Muscle of arm (tissue), 14 donors: Measurements from ENCODE around the gene RABGGTA. TPM values are rescaled to one million over a fixed set of nuclear protein-coding genes. Genes with fewer than 3 reads are reported as not detected.

Source experiments
- DNase-seq: peaks from one replicate; pipeline ENCODE4 v3.0.0-alpha.2; 2013
- long read RNA-seq, 11 donors: transcript quantifications; one replicate each; lab custom pipeline, GENCODE V29; 2026
- polyA plus RNA-seq, 12 donors: library from polyadenylated mRNA; unstranded; fragments of 120-200 nt; gene quantifications; one replicate each; pipeline ENCODE4 v1.2.1, GENCODE V29; 2013; ENCODE audit not compliant: insufficient read length in 12 of 12

RABGGTA gene, protein sequence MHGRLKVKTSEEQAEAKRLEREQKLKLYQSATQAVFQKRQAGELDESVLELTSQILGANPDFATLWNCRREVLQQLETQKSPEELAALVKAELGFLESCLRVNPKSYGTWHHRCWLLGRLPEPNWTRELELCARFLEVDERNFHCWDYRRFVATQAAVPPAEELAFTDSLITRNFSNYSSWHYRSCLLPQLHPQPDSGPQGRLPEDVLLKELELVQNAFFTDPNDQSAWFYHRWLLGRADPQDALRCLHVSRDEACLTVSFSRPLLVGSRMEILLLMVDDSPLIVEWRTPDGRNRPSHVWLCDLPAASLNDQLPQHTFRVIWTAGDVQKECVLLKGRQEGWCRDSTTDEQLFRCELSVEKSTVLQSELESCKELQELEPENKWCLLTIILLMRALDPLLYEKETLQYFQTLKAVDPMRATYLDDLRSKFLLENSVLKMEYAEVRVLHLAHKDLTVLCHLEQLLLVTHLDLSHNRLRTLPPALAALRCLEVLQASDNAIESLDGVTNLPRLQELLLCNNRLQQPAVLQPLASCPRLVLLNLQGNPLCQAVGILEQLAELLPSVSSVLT
- polyA plus RNA-seq: 10 to 100 TPM in 9 of 12 donors, 1 to 10 TPM in 1, not detected in 2; 9.9 to 25.5 (median 13.5) TPM
- long read RNA-seq, donor 1, partial matches to known transcripts: 0 of 4 reads
- long read RNA-seq, donor 1, other reads (novel, unspliced or antisense): 0 of 4 reads
- long read RNA-seq, donor 2, partial matches to known transcripts: 0 of 3 reads
- long read RNA-seq, donor 2, other reads (novel, unspliced or antisense): 0 of 3 reads
- long read RNA-seq, donor 3, partial matches to known transcripts: 0 of 1 reads
- long read RNA-seq, donor 3, other reads (novel, unspliced or antisense): 0 of 1 reads
- long read RNA-seq, donor 4: 0 reads
- long read RNA-seq, donor 5, partial matches to known transcripts: 0 of 5 reads
- long read RNA-seq, donor 5, other reads (novel, unspliced or antisense): 0 of 5 reads
- long read RNA-seq, donor 6, partial matches to known transcripts: 0 of 3 reads
- long read RNA-seq, donor 6, other reads (novel, unspliced or antisense): 0 of 3 reads
- long read RNA-seq, donor 7, partial matches to known transcripts: 0 of 2 reads
- long read RNA-seq, donor 7, other reads (novel, unspliced or antisense): 0 of 2 reads
- long read RNA-seq, donor 8, partial matches to known transcripts: 0 of 3 reads
- long read RNA-seq, donor 8, other reads (novel, unspliced or antisense): 0 of 3 reads
- long read RNA-seq, donor 9, partial matches to known transcripts: 0 of 1 reads
- long read RNA-seq, donor 9, other reads (novel, unspliced or antisense): 0 of 1 reads
- long read RNA-seq, donor 10, partial matches to known transcripts: 0 of 6 reads
- long read RNA-seq, donor 10, other reads (novel, unspliced or antisense): 0 of 6 reads
- long read RNA-seq, donor 11, partial matches to known transcripts: 0 of 6 reads
- long read RNA-seq, donor 11, other reads (novel, unspliced or antisense): 0 of 6 reads

DNA sequence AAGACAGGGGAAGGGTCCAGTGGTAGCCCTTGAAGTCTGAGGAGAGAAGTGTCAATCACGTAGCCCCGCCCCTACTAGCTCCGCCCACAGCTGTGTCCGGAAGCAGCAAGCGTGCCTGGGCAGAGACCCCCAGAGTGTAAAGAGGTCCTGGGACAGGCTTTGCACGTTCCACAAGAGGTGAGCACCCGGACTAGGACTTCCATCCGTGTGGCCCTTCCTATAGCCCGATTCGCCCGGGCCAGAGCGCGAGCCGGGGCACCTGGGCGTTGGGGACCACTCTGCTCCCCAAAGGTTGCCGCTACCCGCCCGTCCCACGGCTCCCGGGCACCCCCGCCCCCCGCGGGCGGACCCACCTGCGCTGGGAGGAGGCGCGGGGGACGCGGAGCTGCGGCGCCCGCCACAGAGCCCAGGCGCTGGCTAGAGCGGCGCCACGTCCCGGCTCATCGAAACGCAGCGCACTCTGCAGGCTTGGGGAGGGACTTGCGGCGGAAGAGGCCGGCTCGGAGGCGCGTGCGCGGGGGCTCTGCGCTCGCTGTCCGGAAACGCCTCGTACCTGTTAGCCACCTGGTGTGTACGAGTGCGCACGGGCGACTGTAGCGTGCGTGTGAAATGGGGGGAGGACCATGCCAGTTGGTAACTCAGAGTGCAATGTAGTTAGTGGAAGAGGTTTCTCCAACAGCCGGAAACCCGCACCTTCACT lies at the start of gene RABGGTA:
RABGGTA (minus strand) TSS at position 464 of the 700 bp plus-strand sequence. CDS start 482 bp downstream, outside the sequence.
- peak; percentile 89 for DNase-seq

DNA sequence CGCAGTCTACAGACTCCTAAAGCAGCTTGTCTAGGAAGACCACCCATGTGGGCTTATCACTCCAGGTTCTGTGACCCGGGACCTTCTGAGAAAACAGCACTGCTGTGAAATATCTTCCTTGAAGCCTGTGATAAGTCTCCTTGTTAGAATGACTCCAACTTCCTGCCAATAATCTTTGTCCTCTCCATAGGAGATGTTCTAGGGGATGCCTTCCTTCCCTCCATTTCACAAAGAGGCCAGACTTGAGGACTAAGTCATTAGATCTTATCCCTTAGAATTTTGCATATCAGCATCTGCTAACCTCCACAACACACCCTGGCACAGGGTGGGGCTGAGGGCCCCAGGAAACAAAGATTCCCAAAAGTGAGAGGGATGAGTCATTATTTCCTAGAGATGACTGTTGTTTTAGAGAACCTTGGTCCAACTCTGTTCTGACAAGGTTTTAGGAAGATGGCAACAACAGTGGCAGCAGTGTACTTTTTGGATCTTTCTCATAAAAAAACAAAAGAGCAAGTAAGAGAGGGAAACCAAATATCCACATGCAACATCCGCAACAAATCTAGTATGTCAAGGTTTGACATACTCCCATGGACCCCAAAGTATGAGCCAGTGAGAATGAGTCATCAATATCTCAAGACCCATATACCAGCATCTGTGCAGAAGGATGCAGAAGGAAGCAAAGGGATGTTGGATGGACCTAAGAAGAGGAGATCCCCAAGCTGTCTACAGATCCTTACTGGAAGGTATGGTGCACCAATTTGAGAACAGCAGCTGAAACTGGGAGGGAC lies 45.9 kb upstream of the RABGGTA start:
- no peak for DNase-seq

DNA sequence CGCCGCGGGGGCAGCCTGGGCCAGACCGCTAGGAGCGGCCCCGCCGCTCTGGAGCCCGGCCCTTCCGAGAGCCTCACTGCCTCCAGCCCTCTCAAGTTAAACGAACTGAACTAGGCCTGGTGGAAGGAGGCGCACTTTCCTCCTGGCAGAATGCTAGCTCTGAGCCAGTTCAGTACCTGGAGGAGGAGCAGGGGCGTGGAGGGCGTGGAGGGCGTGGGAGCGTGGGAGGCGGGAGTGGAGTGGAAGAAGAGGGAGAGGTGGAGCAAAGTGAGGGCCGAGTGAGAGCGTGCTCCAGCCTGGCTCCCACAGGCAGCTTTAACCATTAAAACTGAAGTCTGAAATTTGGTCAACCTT lies 45.2 kb upstream of the RABGGTA start:
- no peak for DNase-seq

DNA sequence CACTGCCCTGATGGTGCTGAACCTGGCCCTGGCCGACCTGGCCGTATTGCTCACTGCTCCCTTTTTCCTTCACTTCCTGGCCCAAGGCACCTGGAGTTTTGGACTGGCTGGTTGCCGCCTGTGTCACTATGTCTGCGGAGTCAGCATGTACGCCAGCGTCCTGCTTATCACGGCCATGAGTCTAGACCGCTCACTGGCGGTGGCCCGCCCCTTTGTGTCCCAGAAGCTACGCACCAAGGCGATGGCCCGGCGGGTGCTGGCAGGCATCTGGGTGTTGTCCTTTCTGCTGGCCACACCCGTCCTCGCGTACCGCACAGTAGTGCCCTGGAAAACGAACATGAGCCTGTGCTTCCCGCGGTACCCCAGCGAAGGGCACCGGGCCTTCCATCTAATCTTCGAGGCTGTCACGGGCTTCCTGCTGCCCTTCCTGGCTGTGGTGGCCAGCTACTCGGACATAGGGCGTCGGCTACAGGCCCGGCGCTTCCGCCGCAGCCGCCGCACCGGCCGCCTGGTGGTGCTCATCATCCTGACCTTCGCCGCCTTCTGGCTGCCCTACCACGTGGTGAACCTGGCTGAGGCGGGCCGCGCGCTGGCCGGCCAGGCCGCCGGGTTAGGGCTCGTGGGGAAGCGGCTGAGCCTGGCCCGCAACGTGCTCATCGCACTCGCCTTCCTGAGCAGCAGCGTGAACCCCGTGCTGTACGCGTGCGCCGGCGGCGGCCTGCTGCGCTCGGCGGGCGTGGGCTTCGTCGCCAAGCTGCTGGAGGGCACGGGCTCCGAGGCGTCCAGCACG lies 44.6 kb upstream of the RABGGTA start:
- no peak for DNase-seq

DNA sequence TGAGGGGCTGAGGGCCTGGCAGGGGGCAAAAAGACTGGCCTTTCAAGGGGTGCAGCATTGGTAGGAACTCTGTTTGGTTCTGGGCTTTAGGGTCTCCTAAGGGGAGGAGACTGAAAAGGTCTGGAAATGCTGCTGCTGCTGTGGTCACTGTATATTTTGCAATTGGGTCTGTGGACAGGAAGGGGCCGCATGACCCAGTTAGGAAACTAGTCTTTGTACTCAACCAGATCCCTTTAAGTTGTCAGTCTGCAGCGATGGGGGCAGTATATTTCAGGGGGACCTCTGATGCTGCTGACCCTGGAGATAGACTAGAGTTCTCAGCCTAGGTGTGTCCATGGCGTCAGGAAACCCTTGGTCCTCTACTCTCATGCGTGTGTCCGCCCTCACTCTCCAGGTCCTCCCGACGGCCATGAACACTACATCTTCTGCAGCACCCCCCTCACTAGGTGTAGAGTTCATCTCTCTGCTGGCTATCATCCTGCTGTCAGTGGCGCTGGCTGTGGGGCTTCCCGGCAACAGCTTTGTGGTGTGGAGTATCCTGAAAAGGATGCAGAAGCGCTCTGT lies 43.9 kb upstream of the RABGGTA start:
- no peak for DNase-seq

DNA sequence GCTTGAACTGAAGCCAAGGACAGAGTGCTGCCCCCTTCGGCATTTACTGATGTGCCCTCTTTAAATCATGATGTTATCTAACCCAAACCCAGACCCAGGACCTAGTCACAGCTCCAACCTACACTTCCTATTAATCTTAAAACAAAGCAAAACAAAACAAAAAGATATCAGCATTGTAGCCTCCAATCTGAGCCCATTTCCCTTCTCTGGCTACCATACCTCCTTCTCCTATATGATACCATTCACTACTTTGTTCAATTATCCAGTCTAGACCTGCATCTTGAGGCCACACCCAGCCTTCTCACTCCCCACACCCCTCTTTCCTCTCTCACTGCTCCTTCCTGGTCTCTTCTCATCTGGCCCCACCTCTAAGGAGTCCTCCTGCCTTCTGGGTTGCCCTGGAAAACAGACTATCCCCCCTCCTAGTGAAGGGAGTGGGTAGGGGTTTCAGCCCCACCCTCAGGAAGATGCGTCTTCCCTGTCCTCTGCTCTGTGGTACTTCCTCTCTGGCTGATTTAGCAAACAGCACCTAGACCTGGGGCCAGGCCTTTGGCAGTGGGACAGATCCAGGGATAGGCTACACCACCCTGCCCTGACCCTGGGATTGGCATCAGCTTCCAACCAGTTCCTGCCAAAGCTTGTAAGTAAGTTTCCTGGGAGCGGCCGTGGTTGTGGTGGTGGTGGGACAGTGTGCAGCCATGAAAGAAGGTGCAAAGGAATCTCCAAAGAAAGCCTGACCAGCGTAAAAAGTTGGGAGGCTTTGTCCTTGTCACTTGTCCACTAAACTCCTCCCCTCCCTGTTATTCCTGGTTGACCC lies 43.2 kb upstream of the RABGGTA start:
- DNase-seq: no peak

DNA sequence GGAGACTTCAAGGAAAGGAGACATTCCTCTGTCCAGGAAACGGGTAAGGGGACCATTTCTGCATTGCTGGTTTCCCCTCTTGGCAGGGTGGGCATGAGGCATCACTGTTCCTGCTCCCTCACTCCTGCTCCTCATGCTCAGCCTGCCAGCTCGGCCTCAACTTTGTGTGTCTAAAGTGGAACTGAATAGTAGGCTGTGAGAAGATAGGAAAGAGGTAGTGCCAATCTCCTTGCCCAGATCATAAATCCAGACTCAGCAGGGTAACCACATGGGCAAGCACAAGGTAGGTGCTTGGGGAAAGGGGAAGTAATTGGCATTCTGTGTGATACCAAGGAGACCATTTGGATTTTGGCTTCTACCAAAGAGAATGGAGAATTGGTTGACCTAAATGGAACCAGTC lies 42.5 kb upstream of the RABGGTA start:
- no peak for DNase-seq

DNA sequence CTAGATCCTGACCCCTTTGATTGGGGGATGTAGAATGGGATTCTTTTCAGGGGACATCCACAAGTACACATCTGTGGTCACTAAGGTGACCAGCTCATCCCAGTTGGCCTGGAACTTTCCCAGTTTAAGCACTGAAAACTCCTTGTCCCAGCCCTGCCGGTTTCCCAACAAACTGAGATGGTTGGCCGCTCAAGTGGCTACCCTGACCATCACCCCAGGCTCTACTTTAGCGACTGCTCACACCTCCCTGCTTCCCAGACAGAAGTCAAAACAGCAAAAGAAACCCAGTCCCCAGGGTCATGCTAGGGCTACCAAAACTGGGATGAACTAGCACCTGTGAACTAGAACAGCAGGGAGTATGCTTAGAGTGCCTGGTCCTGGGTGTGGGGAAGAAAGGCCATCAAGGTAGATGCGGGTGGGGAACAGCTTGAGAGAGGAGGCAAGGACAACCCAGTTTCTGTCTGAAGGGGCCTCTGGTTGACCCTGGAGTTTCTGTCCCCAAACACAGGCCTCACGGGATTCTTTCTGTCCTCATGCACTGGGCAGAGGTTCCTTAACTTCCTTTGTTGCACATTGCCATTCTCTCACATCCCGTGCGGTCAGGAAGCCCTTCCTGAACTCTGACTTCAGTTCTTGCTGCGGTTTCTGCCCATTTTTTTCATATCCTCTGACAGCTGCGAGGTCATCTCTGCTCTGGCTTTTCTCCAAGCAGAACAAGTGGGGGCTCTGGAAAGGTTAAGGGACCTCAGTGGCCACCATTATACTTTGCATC lies 41.5 kb upstream of the RABGGTA start:
- no peak for DNase-seq

DNA sequence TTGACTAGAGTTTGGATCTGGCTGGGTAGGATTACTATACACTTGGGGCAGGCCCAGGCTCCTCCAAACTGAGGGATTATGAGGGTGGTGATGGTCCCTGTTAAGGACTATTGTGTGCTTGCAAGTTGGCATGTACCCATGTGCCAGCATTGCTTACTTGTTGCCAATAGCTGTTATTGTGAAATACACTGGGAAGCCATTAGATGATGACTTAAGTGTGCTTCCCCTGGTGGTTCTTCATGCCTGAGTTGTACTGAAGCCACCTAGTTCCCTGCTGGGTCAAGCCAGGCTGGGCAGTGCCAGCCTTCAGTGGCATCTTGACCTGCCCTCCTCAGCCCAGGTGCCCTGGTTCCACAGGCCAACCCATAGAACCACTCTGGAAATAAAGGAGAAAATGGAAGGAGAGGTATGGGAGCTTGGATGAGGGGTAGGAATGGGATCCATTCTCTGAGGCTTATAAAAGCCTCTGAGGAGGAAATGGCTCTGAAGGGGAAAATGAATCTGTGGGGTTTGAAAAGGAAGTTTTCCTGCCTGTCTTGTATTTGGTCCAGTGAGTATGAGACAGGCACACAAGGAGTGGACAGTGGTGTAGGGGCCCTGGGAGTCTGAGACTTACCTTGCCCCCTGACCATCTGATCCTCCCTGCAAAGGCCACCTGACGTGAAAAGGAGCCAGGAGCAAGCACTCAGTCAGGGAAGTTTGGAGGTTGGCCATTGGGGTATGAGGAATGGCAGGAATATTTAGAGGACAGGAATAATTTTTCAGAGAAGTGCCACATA lies 40.6 kb upstream of the RABGGTA start:
- DNase-seq: no peak

DNA sequence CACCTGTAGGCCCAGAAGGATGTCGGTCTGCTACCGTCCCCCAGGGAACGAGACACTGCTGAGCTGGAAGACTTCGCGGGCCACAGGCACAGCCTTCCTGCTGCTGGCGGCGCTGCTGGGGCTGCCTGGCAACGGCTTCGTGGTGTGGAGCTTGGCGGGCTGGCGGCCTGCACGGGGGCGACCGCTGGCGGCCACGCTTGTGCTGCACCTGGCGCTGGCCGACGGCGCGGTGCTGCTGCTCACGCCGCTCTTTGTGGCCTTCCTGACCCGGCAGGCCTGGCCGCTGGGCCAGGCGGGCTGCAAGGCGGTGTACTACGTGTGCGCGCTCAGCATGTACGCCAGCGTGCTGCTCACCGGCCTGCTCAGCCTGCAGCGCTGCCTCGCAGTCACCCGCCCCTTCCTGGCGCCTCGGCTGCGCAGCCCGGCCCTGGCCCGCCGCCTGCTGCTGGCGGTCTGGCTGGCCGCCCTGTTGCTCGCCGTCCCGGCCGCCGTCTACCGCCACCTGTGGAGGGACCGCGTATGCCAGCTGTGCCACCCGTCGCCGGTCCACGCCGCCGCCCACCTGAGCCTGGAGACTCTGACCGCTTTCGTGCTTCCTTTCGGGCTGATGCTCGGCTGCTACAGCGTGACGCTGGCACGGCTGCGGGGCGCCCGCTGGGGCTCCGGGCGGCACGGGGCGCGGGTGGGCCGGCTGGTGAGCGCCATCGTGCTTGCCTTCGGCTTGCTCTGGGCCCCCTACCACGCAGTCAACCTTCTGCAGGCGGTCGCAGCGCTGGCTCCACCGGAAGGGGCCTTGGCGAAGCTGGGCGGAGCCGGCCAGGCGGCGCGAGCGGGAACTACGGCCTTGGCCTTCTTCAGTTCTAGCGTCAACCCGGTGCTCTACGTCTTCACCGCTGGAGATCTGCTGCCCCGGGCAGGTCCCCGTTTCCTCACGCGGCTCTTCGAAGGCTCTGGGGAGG lies 39.5 kb upstream of the RABGGTA start, which contains the start of gene LTB4R:
LTB4R (plus strand) TSS at position 857 of the 959 bp plus-strand sequence. CDS start 4,150 bp downstream, outside the sequence.
- DNase-seq: peak; percentile 54

DNA sequence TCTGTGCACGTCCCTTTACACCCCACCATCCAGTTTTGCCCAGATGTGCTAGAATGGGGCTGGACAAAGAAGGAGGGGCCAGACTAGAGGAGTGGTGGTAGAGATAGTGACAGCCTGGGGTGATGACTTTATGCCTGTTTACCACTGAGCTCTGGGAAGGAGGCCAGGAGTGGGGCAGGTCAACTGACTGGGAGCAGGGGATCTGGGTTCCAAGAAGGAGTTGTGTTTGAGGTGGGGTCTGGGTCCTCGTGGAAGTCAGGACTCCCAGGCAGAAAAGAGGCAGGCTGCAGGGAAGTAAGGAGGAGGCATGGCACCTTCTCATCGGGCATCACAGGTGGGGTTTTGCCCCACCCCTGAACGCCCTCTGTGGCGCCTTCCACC lies 38.9 kb upstream of the RABGGTA start:
- no peak for DNase-seq

DNA sequence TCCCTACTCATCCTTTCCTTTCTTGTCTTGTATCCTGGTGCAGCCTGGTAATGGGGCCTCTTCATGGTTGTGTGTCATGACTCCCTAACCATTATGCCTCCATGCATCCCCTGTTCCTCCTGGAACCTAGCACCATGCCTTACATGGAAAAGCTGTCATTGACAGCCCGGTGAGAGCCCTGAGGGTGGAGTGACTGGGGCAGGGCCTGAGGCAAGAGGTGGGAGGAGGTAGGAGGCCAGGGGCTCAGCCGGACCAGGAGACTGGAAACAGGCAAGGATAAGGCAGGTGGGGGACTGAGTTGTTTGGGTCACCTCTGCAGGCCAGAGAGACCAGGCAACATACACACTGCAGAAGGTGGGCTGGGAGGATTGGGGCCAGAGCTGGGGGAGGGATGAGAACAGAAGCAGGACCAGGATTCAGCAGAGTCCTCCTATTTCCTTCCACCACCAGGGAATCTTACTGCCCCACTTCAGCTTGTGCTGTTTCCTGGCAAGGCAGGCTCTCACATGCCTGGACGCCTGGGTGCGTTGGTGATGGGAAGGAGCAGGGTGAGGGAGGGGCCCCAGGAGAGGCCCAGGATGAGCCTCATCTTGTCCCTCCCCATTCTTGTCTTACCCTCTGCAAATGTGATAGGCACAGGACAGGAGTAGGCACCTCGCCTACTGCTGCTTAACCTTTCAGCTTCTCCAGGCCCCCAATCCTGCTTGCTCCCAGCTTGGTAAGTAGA lies 38.3 kb upstream of the RABGGTA start, which contains the start of gene LTB4R2:
LTB4R2 (plus strand) TSS at position 603 of the 727 bp plus-strand sequence. CDS start 525 bp downstream, outside the sequence.
- DNase-seq: no peak

DNA sequence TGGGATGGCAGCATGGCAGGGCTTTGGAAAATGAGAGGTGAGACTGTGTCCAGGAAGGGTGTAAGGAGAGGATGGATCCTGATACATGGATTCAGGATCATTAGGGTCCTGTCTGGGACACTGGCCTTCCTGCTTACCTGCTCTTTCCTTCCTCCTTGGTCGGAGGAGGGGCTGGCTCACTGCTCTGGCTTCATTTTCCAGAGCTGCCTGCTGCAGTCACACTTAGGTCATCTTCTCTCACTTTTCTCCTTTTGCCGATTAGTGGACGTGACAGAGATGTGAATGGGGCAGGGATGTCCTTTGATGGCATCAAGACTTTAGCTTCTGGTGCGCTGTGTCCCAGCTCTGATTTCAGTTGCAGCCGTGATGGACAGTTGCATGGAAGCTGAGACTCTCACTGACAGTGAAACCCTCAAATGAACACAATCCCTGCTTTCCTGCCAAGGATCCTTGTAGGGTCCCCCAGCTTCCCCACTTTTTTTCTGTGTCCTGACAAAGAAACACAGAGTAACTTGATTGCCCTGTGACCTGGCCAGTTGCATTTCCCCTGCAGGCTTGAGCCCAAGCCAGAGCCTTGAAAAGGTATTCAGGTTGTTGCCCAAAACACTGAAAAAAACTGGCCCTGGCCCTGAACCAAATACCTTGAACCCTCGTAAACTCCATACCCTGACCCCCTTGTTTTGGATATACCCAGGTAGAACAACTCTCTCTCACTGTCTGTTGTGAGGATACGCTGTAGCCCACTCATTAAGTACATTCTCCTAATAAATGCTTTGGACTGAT lies 37.1 kb upstream of the RABGGTA start:
- DNase-seq: no peak
